Neural progenitor cell (in vitro differentiated cells): ENCODE data around the gene LYSMD3.

Source experiments
- EZH2 ChIP-seq: fragments of 200-600 bp; sonication (generic); IDR thresholded peaks from 2 replicates; pipeline ENCODE4 v1.6.1; 2017; ENCODE audit warnings: antibody characterized with exemption, mild to moderate bottlenecking, moderate library complexity
- EZH2phosphoT487 ChIP-seq: fragments of 200-600 bp; sonication (generic); IDR thresholded peaks from 2 replicates; pipeline ENCODE4 v1.6.1; 2017; ENCODE audit warnings: antibody characterized with exemption
- TF ChIP-seq, protein P1 (sequence below): fragments of 200-600 bp; sonication (generic); IDR thresholded peaks from 2 replicates; pipeline ENCODE4 v1.5.1; 2017; ENCODE audit warnings: antibody characterized with exemption, mild to moderate bottlenecking

DNA sequence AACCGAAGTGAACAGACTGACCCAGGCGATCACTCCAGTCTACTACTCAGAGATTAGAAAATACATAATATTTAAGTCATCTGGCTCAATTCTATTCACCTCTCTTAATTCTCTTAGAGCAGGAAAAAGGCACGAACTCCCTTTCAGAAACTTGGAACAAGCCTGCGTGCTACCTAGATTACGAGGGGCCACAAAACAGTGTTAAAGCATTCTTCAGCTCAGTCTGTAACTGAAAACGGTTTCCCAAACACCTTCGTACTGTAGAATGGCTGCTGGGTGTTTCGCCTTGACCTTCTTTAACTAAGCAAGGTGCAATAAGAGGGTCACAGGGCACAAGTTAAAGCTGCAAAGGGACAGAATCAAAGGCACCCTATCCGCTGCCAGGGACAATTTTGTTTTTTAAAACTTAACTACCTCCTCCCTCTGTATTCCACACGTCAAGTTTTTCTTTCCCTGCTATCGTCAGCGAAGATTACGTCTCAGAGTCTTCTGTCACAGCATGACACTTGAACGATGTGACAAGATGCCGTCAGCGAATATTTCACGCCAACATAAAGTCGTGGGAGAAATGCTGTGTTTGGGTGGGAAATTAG, 687 bp downstream of the LYSMD3 start:
- TF ChIP-seq, protein P1, sequence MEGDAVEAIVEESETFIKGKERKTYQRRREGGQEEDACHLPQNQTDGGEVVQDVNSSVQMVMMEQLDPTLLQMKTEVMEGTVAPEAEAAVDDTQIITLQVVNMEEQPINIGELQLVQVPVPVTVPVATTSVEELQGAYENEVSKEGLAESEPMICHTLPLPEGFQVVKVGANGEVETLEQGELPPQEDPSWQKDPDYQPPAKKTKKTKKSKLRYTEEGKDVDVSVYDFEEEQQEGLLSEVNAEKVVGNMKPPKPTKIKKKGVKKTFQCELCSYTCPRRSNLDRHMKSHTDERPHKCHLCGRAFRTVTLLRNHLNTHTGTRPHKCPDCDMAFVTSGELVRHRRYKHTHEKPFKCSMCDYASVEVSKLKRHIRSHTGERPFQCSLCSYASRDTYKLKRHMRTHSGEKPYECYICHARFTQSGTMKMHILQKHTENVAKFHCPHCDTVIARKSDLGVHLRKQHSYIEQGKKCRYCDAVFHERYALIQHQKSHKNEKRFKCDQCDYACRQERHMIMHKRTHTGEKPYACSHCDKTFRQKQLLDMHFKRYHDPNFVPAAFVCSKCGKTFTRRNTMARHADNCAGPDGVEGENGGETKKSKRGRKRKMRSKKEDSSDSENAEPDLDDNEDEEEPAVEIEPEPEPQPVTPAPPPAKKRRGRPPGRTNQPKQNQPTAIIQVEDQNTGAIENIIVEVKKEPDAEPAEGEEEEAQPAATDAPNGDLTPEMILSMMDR, result no peak
- TF ChIP-seq EZH2, result no peak
- no peak for TF ChIP-seq EZH2phosphoT487
